Fibroblast of lung (primary cell): Measurements from ENCODE around the gene WWC2. TPM values are rescaled to one million over a fixed set of nuclear protein-coding genes. Genes with fewer than 3 reads are reported as not detected.

Source experiments
- DNase-seq, 2 donors: peaks; one replicate each; pipeline versions ENCODE4 v3.0.0 to v3.0.0-alpha.2; 2010; ENCODE audit warnings: low read depth in 2 of 2
- H2AFZ ChIP-seq: 2 replicates; pipeline ENCODE4 v1.5.1; 2012; ENCODE audit warnings: low read length, control low read depth, inconsistent platforms
- H3K27ac ChIP-seq: 2 replicates; pipeline ENCODE4 v1.5.1; 2011; ENCODE audit warnings: low read length, control low read depth; ENCODE audit not compliant: insufficient read depth
- H3K27me3 ChIP-seq: 2 replicates; pipeline ENCODE4 v1.5.1; 2011; ENCODE audit warnings: mild to moderate bottlenecking, low read length; ENCODE audit not compliant: control insufficient read depth, insufficient read depth
- H3K36me3 ChIP-seq: 2 replicates; pipeline ENCODE4 v1.5.1; 2011; ENCODE audit warnings: low read length; ENCODE audit not compliant: control insufficient read depth, insufficient read depth
- H3K4me1 ChIP-seq: 2 replicates; pipeline ENCODE4 v1.5.1; 2011; ENCODE audit warnings: low read length; ENCODE audit not compliant: control insufficient read depth, insufficient read depth; ENCODE audit errors: extremely low read depth
- H3K4me2 ChIP-seq: 2 replicates; pipeline ENCODE4 v1.5.1; 2011; ENCODE audit warnings: low read length, control low read depth; ENCODE audit not compliant: insufficient read depth; ENCODE audit errors: extremely low read depth
- H3K4me3 ChIP-seq, 4 experiments: fragments of 200-600 bp in 1 of 4; sonication (generic) in 1 of 4; replicated peaks in 1 of 4; 2 replicates each; pipeline ENCODE4 v1.5.1; 2011 to 2016; ENCODE audit warnings: low read length in 4 of 4, low read depth in 3 of 4, mild to moderate bottlenecking in 3 of 4, control low read depth in 2 of 4, inconsistent platforms in 1 of 4, mixed read lengths in 1 of 4; ENCODE audit not compliant: insufficient read depth in 1 of 4; ENCODE audit errors: control extremely low read depth in 1 of 4
- H3K79me2 ChIP-seq: 2 replicates; pipeline ENCODE4 v1.5.1; 2012; ENCODE audit warnings: mild to moderate bottlenecking, low read length, inconsistent platforms; ENCODE audit not compliant: control insufficient read depth, insufficient read depth
- H3K9ac ChIP-seq: 2 replicates; pipeline ENCODE4 v1.5.1; 2011; ENCODE audit warnings: mild to moderate bottlenecking, low read length, control low read depth; ENCODE audit not compliant: insufficient read depth
- H3K9me3 ChIP-seq: 2 replicates; pipeline ENCODE4 v1.5.1; 2012; ENCODE audit warnings: low read depth, low read length; ENCODE audit not compliant: control insufficient read depth, insufficient read depth
- H4K20me1 ChIP-seq: 2 replicates; pipeline ENCODE4 v1.5.1; 2011; ENCODE audit warnings: low read length; ENCODE audit not compliant: control insufficient read depth, insufficient read depth; ENCODE audit errors: extremely low read depth
- CTCF ChIP-seq, 2 donors: IDR thresholded peaks in 1 of 2; conservative IDR thresholded peaks in 1 of 2; 1 replicate in 1 of 2; 2 replicates in 1 of 2; pipeline ENCODE4 v1.5.1; 2011 to 2012; ENCODE audit warnings: low read length in 2 of 2, control low read depth in 1 of 2, inconsistent platforms in 1 of 2, low read depth in 1 of 2, mild to moderate bottlenecking in 1 of 2
- EZH2 ChIP-seq: IDR thresholded peaks from 2 replicates; pipeline ENCODE4 v1.5.1; 2012; ENCODE audit warnings: low read length, control low read depth, mild to moderate bottlenecking; ENCODE audit errors: missing control alignments
- polyA plus RNA-seq, 2 donors: library from polyadenylated mRNA; depleted of rRNA in 1 of 2; stranded (reverse) in 1 of 2; unstranded in 1 of 2; fragments of >200 nt; gene quantifications; 2 replicates each; pipeline ENCODE4 v1.2.1, GENCODE V29; 2011 to 2012; ENCODE audit warnings: missing spikeins in 1 of 2
- total RNA-seq: library from RNA; depleted of rRNA; stranded (reverse); fragments of >200 nt; gene quantifications from 2 replicates; pipeline ENCODE4 v1.2.1, GENCODE V29; 2014

Gene WWC2
- total and polyA plus RNA-seq, 2 donors (not counting 1 experiment from before 2014, with no cell fraction given): 31.6 to 34.0 TPM

GRCh38 chr4:183356173-183356830 lies 257.2 kb downstream of the WWC2 start:
- Histone ChIP-seq H3K27ac (no peak overlapping the region), H3K9ac (no peak overlapping the region)
- no peak for TF ChIP-seq CTCF (conservative IDR thresholded peaks at IDR 0.05 in 1 of 2, IDR thresholded peaks at IDR 0.05 in 1 of 2; ENCODE audit: low read depth in 1 of 2, low read length in 2 of 2)
- no peak for TF ChIP-seq EZH2

GRCh38 chr4:183356931-183357675 lies 258.0 kb downstream of the WWC2 start:
- Histone ChIP-seq H3K4me2 (no peak overlapping the region), H3K79me2 (no peaks in the 10 kb centered on the region), H3K4me1 (peaks cover 16% of the 10 kb centered on the region), H4K20me1 (no peaks in the 10 kb centered on the region), H3K36me3 (no peaks in the 10 kb centered on the region), H3K4me3 (no peak overlapping the region), H3K9ac (no peak overlapping the region), H2AFZ (no peak overlapping the region), H3K9me3 (no peaks in the 10 kb centered on the region), H3K27ac (no peak overlapping the region), H3K27me3 (no peaks in the 10 kb centered on the region)
- no peak for TF ChIP-seq CTCF (conservative IDR thresholded peaks at IDR 0.05 in 1 of 2, IDR thresholded peaks at IDR 0.05 in 1 of 2; ENCODE audit: low read depth in 1 of 2, low read length in 2 of 2)
- no peak for TF ChIP-seq EZH2
- no peak for DNase-seq

More at GRCh38 chr4:183356173-183356830, 257.2 kb downstream of the WWC2 start:
- no peak overlapping the region for H3K4me2 ChIP-seq
- H3K9me3 ChIP-seq: no peaks in the 10 kb centered on the region
- H3K4me3 ChIP-seq: no peak overlapping the region
- H3K27me3 ChIP-seq: no peaks in the 10 kb centered on the region
- no peaks in the 10 kb centered on the region for H4K20me1 ChIP-seq
- DNase-seq: no peak
- H3K4me1 ChIP-seq: peaks cover 16% of the 10 kb centered on the region
- H2AFZ ChIP-seq: no peak overlapping the region
- no peaks in the 10 kb centered on the region for H3K79me2 ChIP-seq
- H3K36me3 ChIP-seq: no peaks in the 10 kb centered on the region

GRCh38 chr4:183358215-183358755 lies 259.2 kb downstream of the WWC2 start:
- Histone ChIP-seq H3K4me1 (peaks cover 16% of the 10 kb centered on the region), H2AFZ (no peak overlapping the region), H3K79me2 (no peaks in the 10 kb centered on the region), H3K9me3 (no peaks in the 10 kb centered on the region), H3K27ac (no peak overlapping the region), H3K4me2 (no peak overlapping the region), H4K20me1 (no peaks in the 10 kb centered on the region), H3K27me3 (no peaks in the 10 kb centered on the region), H3K36me3 (no peaks in the 10 kb centered on the region), H3K4me3 (no peak overlapping the region), H3K9ac (no peak overlapping the region)
- TF ChIP-seq EZH2: no peak
- no peak for TF ChIP-seq CTCF (conservative IDR thresholded peaks at IDR 0.05 in 1 of 2, IDR thresholded peaks at IDR 0.05 in 1 of 2; ENCODE audit: low read depth in 1 of 2, low read length in 2 of 2)
- DNase-seq: no peak
